HCT116 (cell line): Measurements from ENCODE around the gene ACOT4. TPM values are rescaled to one million over a fixed set of nuclear protein-coding genes. Genes with fewer than 3 reads are reported as not detected.

Experiments
- ATAC-seq: fragments of 200-7000 bp; cut with Tn5 transposase; 2 replicates; pipeline ENCODE4 v1.9.1; 2020; ENCODE audit warnings: mild to moderate bottlenecking, moderate library complexity
- BruUV-seq: library from RNA; stranded (reverse); fragments of 400-500 nt; replicated peaks from 2 replicates; lab custom pipeline; 2021; lab: Mats Ljungman, UMichigan
- CTCF ChIA-PET: fragments of 300-600 bp; sonication (Branson Sonifier 250); formaldehyde crosslinking; loops from one replicate; lab custom pipeline; 2021; ENCODE audit warnings: antibody characterized with exemption; lab: Charles Lee
- POLR2A ChIA-PET: fragments of 300-600, 350-600 bp; sonication (Branson Sonifier 250); formaldehyde crosslinking; loops from one replicate; lab custom pipeline; 2021; ENCODE audit warnings: antibody characterized with exemption; lab: Charles Lee
- RAD21 ChIA-PET, 2 experiments: fragments of 300-600 bp; sonication (Branson Sonifier 250); formaldehyde crosslinking; loops; one replicate each; lab custom pipeline; 2023; ENCODE audit warnings: low total read pairs in 2 of 2; ENCODE audit not compliant: uncharacterized antibody in 2 of 2, unreplicated experiment in 2 of 2, low non-redundant PET in 1 of 2; lab: Charles Lee
- DNase-seq: peaks from one replicate; pipeline ENCODE4 v3.0.0-alpha.2; 2010; ENCODE audit warnings: low read depth, low spot score
- H2AFZ ChIP-seq: fragments of 200-600 bp; shearing (Covaris generic), sonication (generic); 2 replicates; pipeline ENCODE4 v1.6.1; 2017; ENCODE audit warnings: low read depth, mixed run types, mixed read lengths, antibody characterized with exemption, low read length; ENCODE audit not compliant: poor library complexity, severe bottlenecking
- H3K27ac ChIP-seq: 2 replicates; pipeline ENCODE4 v1.5.1; 2012; ENCODE audit warnings: low read depth, low read length
- H3K27me3 ChIP-seq: fragments of 200-600 bp; sonication (generic); 2 replicates; pipeline ENCODE4 v1.6.1; 2016; ENCODE audit warnings: mixed run types, low read length, mixed read lengths; ENCODE audit not compliant: insufficient read depth
- H3K36me3 ChIP-seq, 2 experiments: fragments of 200-500 bp in 1 of 2; fragments of 200-600 bp in 1 of 2; sonication (Bioruptor generic) in 1 of 2; sonication (generic) in 1 of 2; 2 replicates each; pipeline versions ENCODE4 v1.5.1 to v1.6.1; 2014 to 2016; ENCODE audit warnings: low read length in 2 of 2, inconsistent platforms in 1 of 2, mixed read lengths in 1 of 2, mixed run types in 1 of 2; ENCODE audit not compliant: insufficient read depth in 2 of 2, control insufficient read depth in 1 of 2
- H3K4me1 ChIP-seq, 2 experiments: fragments of 200-600 bp in 1 of 2; sonication (generic) in 1 of 2; 2 replicates each; pipeline versions ENCODE4 v1.5.1 to v1.6.1; 2012 to 2017; ENCODE audit warnings: low read length in 2 of 2, inconsistent platforms in 1 of 2, mild to moderate bottlenecking in 1 of 2, mixed read lengths in 1 of 2, mixed run types in 1 of 2, moderate library complexity in 1 of 2; ENCODE audit not compliant: insufficient read depth in 2 of 2, control insufficient read depth in 1 of 2
- H3K4me2 ChIP-seq: fragments of 200-600 bp; sonication (generic); 2 replicates; pipeline ENCODE4 v1.6.1; 2017; ENCODE audit warnings: mixed run types, low read length, mixed read lengths
- H3K4me3 ChIP-seq, 2 experiments: fragments of 200-600 bp in 1 of 2; sonication (generic) in 1 of 2; replicated peaks in 1 of 2; 2 replicates each; pipeline ENCODE4 v1.5.1; 2011 to 2016; ENCODE audit warnings: low read length in 2 of 2, control low read depth in 1 of 2, low read depth in 1 of 2, mild to moderate bottlenecking in 1 of 2, mixed read lengths in 1 of 2, mixed run types in 1 of 2
- H3K79me2 ChIP-seq: fragments of 200-600 bp; sonication (generic); 2 replicates; pipeline ENCODE4 v1.6.1; 2017; ENCODE audit warnings: mild to moderate bottlenecking, mixed run types, low read length, moderate library complexity, mixed read lengths; ENCODE audit not compliant: insufficient read depth
- H3K9ac ChIP-seq: fragments of 200-600 bp; sonication (generic); 2 replicates; pipeline ENCODE4 v1.6.1; 2016; ENCODE audit warnings: low read length, mixed read lengths
- H3K9me2 ChIP-seq: fragments of 200-600 bp; sonication (generic), shearing (Covaris generic); 2 replicates; pipeline ENCODE4 v1.6.1; 2017; ENCODE audit warnings: mixed run types, mild to moderate bottlenecking, moderate library complexity; ENCODE audit not compliant: insufficient read depth
- H3K9me3 ChIP-seq, 2 experiments: fragments of 200-500 bp in 1 of 2; fragments of 200-600 bp in 1 of 2; sonication (Bioruptor generic) in 1 of 2; sonication (generic) in 1 of 2; 2 replicates each; pipeline ENCODE4 v1.6.1; 2014 to 2017; ENCODE audit warnings: low read length in 2 of 2, mixed read lengths in 2 of 2, inconsistent platforms in 1 of 2, low read depth in 1 of 2, mild to moderate bottlenecking in 1 of 2, mixed run types in 1 of 2, moderate library complexity in 1 of 2; ENCODE audit not compliant: control insufficient read depth in 1 of 2, insufficient read depth in 1 of 2
- H4K20me1 ChIP-seq: fragments of 200-600 bp; sonication (generic), shearing (Covaris generic); 2 replicates; pipeline ENCODE4 v1.6.1; 2017; ENCODE audit warnings: mixed run types, mild to moderate bottlenecking, moderate library complexity; ENCODE audit not compliant: insufficient read depth
- ATF3 ChIP-seq: IDR thresholded peaks from 2 replicates; pipeline ENCODE4 v1.6.1; 2012
- CTCF ChIP-seq, 3 experiments: fragments of 200-600 bp in 1 of 3; sonication (generic) in 1 of 3; IDR thresholded peaks in 2 of 3; conservative IDR thresholded peaks in 1 of 3; 2 replicates each; pipeline ENCODE4 v1.5.1; 2012 to 2017; ENCODE audit warnings: low read depth in 2 of 3, low read length in 2 of 3, antibody characterized with exemption in 1 of 3, borderline replicate concordance in 1 of 3, control low read depth in 1 of 3, mild to moderate bottlenecking in 1 of 3, mixed read lengths in 1 of 3, mixed run types in 1 of 3, moderate library complexity in 1 of 3; ENCODE audit not compliant: insufficient read depth in 1 of 3
- ELF1 ChIP-seq: IDR thresholded peaks from 2 replicates; pipeline ENCODE4 v1.6.1; 2012; ENCODE audit warnings: low read depth, borderline replicate concordance
- POLR2A ChIP-seq: IDR thresholded peaks from 2 replicates; pipeline ENCODE4 v1.7.0; 2011; ENCODE audit warnings: borderline replicate concordance; ENCODE audit not compliant: insufficient read depth, insufficient read length; ENCODE audit errors: extremely low read depth
- RAD21 ChIP-seq: IDR thresholded peaks from 2 replicates; pipeline ENCODE4 v1.6.1; 2012; ENCODE audit warnings: low read depth, mild to moderate bottlenecking
- SP1 ChIP-seq: IDR thresholded peaks from 2 replicates; pipeline ENCODE4 v1.6.1; 2012; ENCODE audit warnings: low read depth
- TCF7L2 ChIP-seq: IDR thresholded peaks from 2 replicates; pipeline ENCODE4 v1.7.0; 2011; ENCODE audit warnings: borderline replicate concordance, inconsistent platforms; ENCODE audit not compliant: insufficient read depth, insufficient read length; ENCODE audit errors: extremely low read depth
- YY1 ChIP-seq: IDR thresholded peaks from 2 replicates; pipeline ENCODE4 v1.6.1; 2011; ENCODE audit warnings: low read length, low read depth, moderate library complexity, mild to moderate bottlenecking; ENCODE audit not compliant: insufficient replicate concordance; ENCODE audit errors: extremely low read depth
- ZFX ChIP-seq: fragments of 450-650 bp; IDR thresholded peaks from 2 replicates; pipeline ENCODE4 v1.6.1; 2017
- ZNF274 ChIP-seq: fragments of 200-500 bp; sonication (Bioruptor generic); IDR thresholded peaks from 2 replicates; pipeline ENCODE4 v1.6.1; 2014; ENCODE audit warnings: mild to moderate bottlenecking, low read depth, low read length, inconsistent platforms
- intact Hi-C: fragments of 100-400 bp; cut with micrococcal nuclease; formaldehyde crosslinking; loops from 2 replicates; pipeline ENCODE4 v1.10.0; 2022
- total RNA-seq: library from RNA; stranded (reverse); gene quantifications from one replicate; pipeline ENCODE4 v1.2.1, GENCODE V29; 2021; ENCODE audit not compliant: unreplicated experiment
- TF ChIP-seq, protein P1 (sequence below): IDR thresholded peaks from 2 replicates; pipeline ENCODE4 v1.6.1; 2012
- TF ChIP-seq, protein P2 (sequence below): IDR thresholded peaks from 2 replicates; pipeline ENCODE4 v1.6.1; 2012; ENCODE audit warnings: low read depth

ACOT4 gene
- total RNA-seq, 1 experiment from 2014 or later: not detected

- no peak for TF ChIP-seq ATF3
- TF ChIP-seq, protein P1, sequence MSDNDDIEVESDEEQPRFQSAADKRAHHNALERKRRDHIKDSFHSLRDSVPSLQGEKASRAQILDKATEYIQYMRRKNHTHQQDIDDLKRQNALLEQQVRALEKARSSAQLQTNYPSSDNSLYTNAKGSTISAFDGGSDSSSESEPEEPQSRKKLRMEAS: no peak
- no peak for TF ChIP-seq POLR2A
- no peak for TF ChIP-seq CTCF (IDR thresholded peaks at IDR 0.05 in 2 of 3, conservative IDR thresholded peaks at IDR 0.05 in 1 of 3; ENCODE audit: borderline replicate concordance in 1 of 3, insufficient read depth in 1 of 3, low read depth in 2 of 3, low read length in 2 of 3)
- TF ChIP-seq SP1: no peak
- TF ChIP-seq ZNF274: no peak
- TF ChIP-seq ELF1: no peak
- TF ChIP-seq TCF7L2: no peak
- TF ChIP-seq, protein P2, sequence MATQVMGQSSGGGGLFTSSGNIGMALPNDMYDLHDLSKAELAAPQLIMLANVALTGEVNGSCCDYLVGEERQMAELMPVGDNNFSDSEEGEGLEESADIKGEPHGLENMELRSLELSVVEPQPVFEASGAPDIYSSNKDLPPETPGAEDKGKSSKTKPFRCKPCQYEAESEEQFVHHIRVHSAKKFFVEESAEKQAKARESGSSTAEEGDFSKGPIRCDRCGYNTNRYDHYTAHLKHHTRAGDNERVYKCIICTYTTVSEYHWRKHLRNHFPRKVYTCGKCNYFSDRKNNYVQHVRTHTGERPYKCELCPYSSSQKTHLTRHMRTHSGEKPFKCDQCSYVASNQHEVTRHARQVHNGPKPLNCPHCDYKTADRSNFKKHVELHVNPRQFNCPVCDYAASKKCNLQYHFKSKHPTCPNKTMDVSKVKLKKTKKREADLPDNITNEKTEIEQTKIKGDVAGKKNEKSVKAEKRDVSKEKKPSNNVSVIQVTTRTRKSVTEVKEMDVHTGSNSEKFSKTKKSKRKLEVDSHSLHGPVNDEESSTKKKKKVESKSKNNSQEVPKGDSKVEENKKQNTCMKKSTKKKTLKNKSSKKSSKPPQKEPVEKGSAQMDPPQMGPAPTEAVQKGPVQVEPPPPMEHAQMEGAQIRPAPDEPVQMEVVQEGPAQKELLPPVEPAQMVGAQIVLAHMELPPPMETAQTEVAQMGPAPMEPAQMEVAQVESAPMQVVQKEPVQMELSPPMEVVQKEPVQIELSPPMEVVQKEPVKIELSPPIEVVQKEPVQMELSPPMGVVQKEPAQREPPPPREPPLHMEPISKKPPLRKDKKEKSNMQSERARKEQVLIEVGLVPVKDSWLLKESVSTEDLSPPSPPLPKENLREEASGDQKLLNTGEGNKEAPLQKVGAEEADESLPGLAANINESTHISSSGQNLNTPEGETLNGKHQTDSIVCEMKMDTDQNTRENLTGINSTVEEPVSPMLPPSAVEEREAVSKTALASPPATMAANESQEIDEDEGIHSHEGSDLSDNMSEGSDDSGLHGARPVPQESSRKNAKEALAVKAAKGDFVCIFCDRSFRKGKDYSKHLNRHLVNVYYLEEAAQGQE: no peak
- no peak for TF ChIP-seq RAD21
- TF ChIP-seq YY1: no peak
- TF ChIP-seq ZFX: no peak
- TF ChIP-seq, all 23 proteins: peak for 0
- H3K27me3 ChIP-seq: no peaks in the 10 kb centered on the region
- no peaks in the 10 kb centered on the region for H3K36me3 ChIP-seq
- intact Hi-C loops: no loop called here
- no peak for ATAC-seq
- H3K4me2 ChIP-seq: no peak overlapping the region
- H3K9ac ChIP-seq: no peak overlapping the region
- ChIA-PET CTCF (no interaction called here), RAD21 (no interaction called here), POLR2A (no interaction called here)
- H3K79me2 ChIP-seq: no peaks in the 10 kb centered on the region
- H3K4me3 ChIP-seq: no peak overlapping the region
- H3K9me2 ChIP-seq: no peaks in the 10 kb centered on the region
- H3K4me1 ChIP-seq: peaks cover 0 to 10% of the 10 kb centered on the region in 2 experiments; a peak in 2 of 4 replicates
- no peaks in the 10 kb centered on the region for H3K9me3 ChIP-seq
- BruUV-seq: no TSS peak
- H3K27ac ChIP-seq: no peak overlapping the region
- no peaks in the 10 kb centered on the region for H4K20me1 ChIP-seq
- no peak overlapping the region for H2AFZ ChIP-seq
- no peak for DNase-seq
These were observed 25.2 kb downstream of the ACOT4 start for GRCh38 chr14:73616831-73617230.
